ENCODE data around the gene CSF2RB.

GRCh38 chr22:36928786-36929535, 15.5 kb downstream of the CSF2RB start:
- no peak for TF ChIP-seq EZH2phosphoT487 (IDR thresholded peaks at IDR 0.05)
- TF ChIP-seq CTCF (IDR thresholded peaks at IDR 0.05) = no peak
